Heart right ventricle (tissue), 16 donors: ENCODE data around the gene EFCAB8. TPM values are rescaled to one million over a fixed set of nuclear protein-coding genes. Genes with fewer than 3 reads are reported as not detected.
A peak's percentile ranks its signal among the peaks of the same experiment; 100 is the strongest.

ENCODE experiments used
- ATAC-seq, 8 donors: fragments of 200-7000 bp; cut with Tn5 transposase; one replicate each; pipeline ENCODE4 v1.9.1; 2020; ENCODE audit warnings: mild to moderate bottlenecking in 8 of 8, moderate library complexity in 8 of 8, moderate number of reproducible peaks in 1 of 8
- DNase-seq, 2 donors: peaks; one replicate each; pipeline ENCODE4 v3.0.0-alpha.2; 2020
- H3K27ac ChIP-seq, 10 donors: fragments of 200-600 bp; sonication (generic) in 2 of 10; one replicate each; pipeline versions ENCODE4 v1.5.0 to v1.8.0; 2020 to 2022; ENCODE audit warnings: mild to moderate bottlenecking in 3 of 10
- H3K27me3 ChIP-seq, 7 donors: fragments of 200-600 bp; one replicate each; pipeline ENCODE4 v1.8.0; 2021 to 2022; ENCODE audit warnings: mild to moderate bottlenecking in 2 of 7
- H3K36me3 ChIP-seq, 9 donors: fragments of 200-600 bp; sonication (generic) in 1 of 9; one replicate each; pipeline versions ENCODE4 v1.5.0 to v1.8.0; 2020 to 2022; ENCODE audit warnings: mild to moderate bottlenecking in 2 of 9
- H3K4me1 ChIP-seq, 9 donors: fragments of 200-600 bp; sonication (generic) in 1 of 9; one replicate each; pipeline versions ENCODE4 v1.5.0 to v1.8.0; 2020 to 2022; ENCODE audit warnings: mild to moderate bottlenecking in 4 of 9
- H3K4me3 ChIP-seq, 10 donors: fragments of 200-600 bp; sonication (generic) in 2 of 10; one replicate each; pipeline versions ENCODE4 v1.5.0 to v1.8.0; 2020 to 2022; ENCODE audit warnings: mild to moderate bottlenecking in 7 of 10, moderate library complexity in 2 of 10
- H3K9me3 ChIP-seq, 11 donors: fragments of 200-600 bp in 10 of 11; sonication (generic) in 2 of 11; one replicate each; pipeline versions ENCODE4 v1.5.0 to v1.8.0; 2013 to 2022; ENCODE audit warnings: mild to moderate bottlenecking in 2 of 11, control low read depth in 1 of 11, moderate library complexity in 1 of 11
- WGBS, 2 donors: extraction: QIAGEN DNeasy Blood & Tissue Kit; methylation state at CpG; one replicate each; pipeline ENCODE4 v1.1.7; 2013; ENCODE audit warnings: inconsistent platforms in 1 of 2; 5-methylcytosine and 5-hydroxymethylcytosine counted together
- intact Hi-C, 10 donors: fragments of 100-400 bp; cut with DNase I; formaldehyde crosslinking; loops; one replicate each; pipeline versions ENCODE4 v1.11.1 to v1.14.2; 2022
- polyA plus RNA-seq, 2 donors: library from polyadenylated mRNA; stranded (reverse); fragments of 200-250 nt; gene quantifications; one replicate each; pipeline ENCODE4 v1.2.3, GENCODE V29; 2013
- total RNA-seq, 10 donors: library from RNA; stranded (reverse); fragmentation: NEBNext Ultra II Directional in 3 of 10; extraction: Animal tissue kit (Norgen Biotek cat#: 25700) in 3 of 10; gene quantifications; one replicate each; pipeline versions ENCODE4 v1.2.1 to v1.2.4, GENCODE V29; 2021 to 2023
- TF ChIP-seq, protein P1 (sequence below), 9 donors: fragments of 200-600 bp; sonication (generic) in 2 of 9; IDR thresholded peaks; one replicate each; pipeline versions ENCODE4 v1.5.0 to v1.8.0; 2021 to 2022; ENCODE audit warnings: antibody characterized with exemption in 9 of 9, mild to moderate bottlenecking in 5 of 9, moderate library complexity in 1 of 9
- donor health status: Arrhythmogenic right ventricular cardiomyopathy.
- donor health status: ischemic (EF 13 %, LVEDD 7.1; RV severe dilation, severe dysfunction).
- donor health status: healthy with polysubstance abuse.
- donor health status: DM: no; HTN: yes; CAD: no.
- donor health status: DM: no; HTN: no; CAD: no.
- donor health status: ischemic (EF 25% LVEDD 6.9; RV normal size, moderate dysfunction).
- donor health status: ischemic (EF 25% LVEDD 5.7; RV mildly dilated, moderate dysfunction).
- donor health status: healthy.
- donor health status: DM: yes; HTN: yes; CAD: no.
- donor health status: Ischemic cardiomyopathy.
- donor health status: ischemic (EF 35%, LVEDD 5.7; RV mildly dilated, moderate dysfunction).
- donor health status: nonischemic (EF 11% LVEDD 7.7; RV severe dilation, severe dysfunction).
- donor health status: DM: yes; HTN: yes; CAD: no.
- donor health status: PGD.
- donor health status: ischemic (EF 29% LVEDD 5.4; RV normal size, mild dysfunction).
- donor health status: nonischemic (EF 23%, LVEDD 6.1; RV moderate dilation, normal function).

The EFCAB8 gene
- total and polyA plus RNA-seq, 12 donors, result 0.15 to 0.58 TPM; not detected in 10

DNA sequence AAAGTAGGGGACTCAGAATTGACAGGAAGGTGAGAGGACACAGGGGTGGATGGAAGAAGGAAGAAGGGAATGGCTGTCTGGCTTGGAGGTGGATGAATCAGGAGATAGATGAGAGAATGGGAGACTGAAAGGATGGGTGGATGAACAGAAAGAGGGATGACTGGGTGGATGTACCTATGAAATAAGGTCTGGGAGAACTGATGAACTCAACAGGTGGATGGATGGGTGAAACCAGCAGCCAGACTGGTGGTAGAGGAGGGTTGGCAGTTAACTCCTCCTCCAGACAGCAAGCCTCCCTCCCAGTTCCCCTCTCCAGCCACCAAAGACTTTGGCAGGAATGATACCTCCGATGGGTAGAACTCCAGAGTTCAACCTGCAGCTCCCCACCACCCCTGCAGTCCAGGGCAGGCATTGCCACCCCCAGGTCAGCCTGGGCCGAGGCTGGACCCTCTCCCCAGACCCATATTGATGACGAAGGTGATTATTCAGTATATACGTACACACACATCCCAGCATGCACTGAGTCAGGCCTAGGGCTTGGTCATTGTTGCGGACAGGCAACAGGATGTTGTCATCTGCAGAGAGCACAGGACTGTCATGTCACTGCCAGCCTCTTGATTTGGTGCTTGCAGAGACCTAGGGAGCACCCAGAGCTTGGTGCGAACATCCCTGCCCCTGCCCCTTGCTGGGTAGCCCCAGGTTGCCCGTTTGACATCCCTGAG, 143.5 kb downstream of the EFCAB8 start:
- DNase-seq (no peak), ATAC-seq (peak in 1 of 8 donors; percentile 35)
- TF ChIP-seq, protein P1, sequence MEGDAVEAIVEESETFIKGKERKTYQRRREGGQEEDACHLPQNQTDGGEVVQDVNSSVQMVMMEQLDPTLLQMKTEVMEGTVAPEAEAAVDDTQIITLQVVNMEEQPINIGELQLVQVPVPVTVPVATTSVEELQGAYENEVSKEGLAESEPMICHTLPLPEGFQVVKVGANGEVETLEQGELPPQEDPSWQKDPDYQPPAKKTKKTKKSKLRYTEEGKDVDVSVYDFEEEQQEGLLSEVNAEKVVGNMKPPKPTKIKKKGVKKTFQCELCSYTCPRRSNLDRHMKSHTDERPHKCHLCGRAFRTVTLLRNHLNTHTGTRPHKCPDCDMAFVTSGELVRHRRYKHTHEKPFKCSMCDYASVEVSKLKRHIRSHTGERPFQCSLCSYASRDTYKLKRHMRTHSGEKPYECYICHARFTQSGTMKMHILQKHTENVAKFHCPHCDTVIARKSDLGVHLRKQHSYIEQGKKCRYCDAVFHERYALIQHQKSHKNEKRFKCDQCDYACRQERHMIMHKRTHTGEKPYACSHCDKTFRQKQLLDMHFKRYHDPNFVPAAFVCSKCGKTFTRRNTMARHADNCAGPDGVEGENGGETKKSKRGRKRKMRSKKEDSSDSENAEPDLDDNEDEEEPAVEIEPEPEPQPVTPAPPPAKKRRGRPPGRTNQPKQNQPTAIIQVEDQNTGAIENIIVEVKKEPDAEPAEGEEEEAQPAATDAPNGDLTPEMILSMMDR (IDR thresholded peaks at IDR 0.05), result no peak
- Histone ChIP-seq H3K27me3 (no peaks in the 10 kb centered on the region), H3K36me3 (no peaks in the 10 kb centered on the region), H3K9me3 (peaks cover 0 to 15% (median 0%) of the 10 kb centered on the region in 11 donors), H3K27ac (no peak overlapping the region), H3K4me1 (peaks cover 0 to 5% (median 0%) of the 10 kb centered on the region in 9 donors), H3K4me3 (no peak overlapping the region)
- intact Hi-C loops, result loop anchor here in 1 of 10 donors (2.0 to 10.0 kb wide), 2 partner anchors 49 to 97 kb away; no protein-coding TSS in a partner anchor
- WGBS, 2 donors, result 81 to 84% methylated on average over 7 of the region's 7 CpGs

DNA sequence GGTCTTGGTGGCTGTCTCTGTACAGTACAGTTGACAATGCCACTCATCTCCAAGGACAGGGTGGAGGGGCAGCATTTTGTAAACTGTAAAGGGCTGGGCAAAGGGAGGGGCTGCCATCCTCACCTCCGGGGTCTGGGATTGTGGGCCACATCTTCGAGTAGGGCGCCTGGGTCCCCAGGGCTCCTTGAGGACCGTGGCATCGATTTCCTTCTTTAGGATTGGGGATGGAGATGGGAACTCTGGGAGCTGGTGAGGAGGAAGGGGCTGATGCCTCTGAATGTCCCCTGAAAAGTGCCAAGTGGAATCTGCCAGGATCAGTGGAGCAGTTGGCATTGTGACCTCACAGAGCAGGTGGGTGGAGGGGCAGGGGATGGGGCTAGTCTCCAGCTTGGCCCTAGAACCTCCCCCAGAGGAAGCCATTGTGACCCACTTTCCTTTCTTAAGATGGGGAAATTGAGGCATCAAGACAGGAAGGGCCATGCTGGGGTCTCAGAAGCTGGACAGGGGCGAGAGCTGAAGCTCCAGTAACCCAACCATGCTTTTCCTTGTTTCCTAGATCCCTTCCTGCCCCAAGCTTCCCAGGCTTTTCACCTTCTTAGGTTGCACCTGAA, 145.5 kb downstream of the EFCAB8 start, which contains the start of gene SUN5:
Gene SUN5, minus strand, starts transcription at position 293 of the 611 bp plus-strand sequence. Its CDS starts 93 bp downstream, at position 200.
- no peaks in the 10 kb centered on the region for H3K36me3 ChIP-seq
- DNase-seq (no peak), ATAC-seq (no peak)
- no peaks in the 10 kb centered on the region for H3K27me3 ChIP-seq
- H3K4me1 ChIP-seq, result peaks cover 0 to 5% (median 0%) of the 10 kb centered on the region in 9 donors
- intact Hi-C loops, result loop anchor here in 1 of 10 donors (10.0 kb wide), 1 partner anchor 99 kb away; no protein-coding TSS in a partner anchor
- H3K9me3 ChIP-seq, result peaks cover 0 to 15% (median 0%) of the 10 kb centered on the region in 11 donors
- no peak within 1 kb of the TSS for H3K4me3 ChIP-seq
- TF ChIP-seq, protein P1 (IDR thresholded peaks at IDR 0.05), result no peak
- 76 to 85% methylated on average over 6 of the region's 6 CpGs for WGBS, 2 donors
- H3K27ac ChIP-seq, result no peak within 1 kb of the TSS

DNA sequence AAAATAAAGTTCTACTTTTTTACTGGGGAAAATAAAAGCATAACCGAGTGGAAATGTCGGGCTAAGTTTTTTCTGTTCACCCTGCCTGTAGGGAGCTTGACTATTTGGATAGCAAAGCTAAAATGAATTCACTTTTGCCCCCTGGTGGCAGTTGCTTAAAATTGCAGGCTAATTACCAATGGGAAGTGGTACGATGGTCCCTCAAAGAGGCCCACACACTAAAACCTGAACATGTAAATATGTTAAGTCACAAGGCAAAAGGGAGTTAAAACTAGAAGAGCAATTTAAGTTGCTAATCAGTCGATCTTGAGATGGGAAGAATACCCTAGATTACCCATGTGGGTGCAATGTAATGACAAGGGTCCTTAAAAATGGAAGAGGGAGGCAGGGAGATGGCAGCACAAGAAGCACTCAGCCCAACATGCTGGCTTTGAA, 146.4 kb downstream of the EFCAB8 start:
- no peaks in the 10 kb centered on the region for H3K36me3 ChIP-seq
- no peak overlapping the region for H3K4me3 ChIP-seq
- intact Hi-C loops, result loop anchor here in 1 of 10 donors (10.0 kb wide), 1 partner anchor 100 kb away; no protein-coding TSS in a partner anchor
- ATAC-seq (no peak), DNase-seq (no peak)
- H3K27me3 ChIP-seq, result no peaks in the 10 kb centered on the region
- WGBS, 2 donors, result 51 to 54% methylated on average over 4 of the region's 4 CpGs
- TF ChIP-seq, protein P1 (IDR thresholded peaks at IDR 0.05), result peak in 2 of 9 donors; percentile 36 to 52
- peaks cover 0 to 15% (median 0%) of the 10 kb centered on the region in 11 donors for H3K9me3 ChIP-seq
- no peaks in the 10 kb centered on the region for H3K4me1 ChIP-seq
- no peak overlapping the region for H3K27ac ChIP-seq
